NCI-H1930 (cell line): Measurements from ENCODE around the gene GALNT1.

Experiments used
- DNase-seq, 2 experiments: peaks; one replicate each; lab custom pipeline; 2025; lab: John Stamatoyannopoulos, UW

Gene GALNT1

GRCh38 chr18:35716169-35716831 is 134.8 kb downstream of the GALNT1 start:
- DNase-seq = no peak

GRCh38 chr18:35717182-35717581 is 135.6 kb downstream of the GALNT1 start:
- DNase-seq = no peak

GRCh38 chr18:35721431-35722081 is 140.0 kb downstream of the GALNT1 start:
- no peak for DNase-seq

GRCh38 chr18:35728676-35729075 is 147.1 kb downstream of the GALNT1 start:
- no peak for DNase-seq

- DNase-seq = no peak
Measured at GRCh38 chr18:35729991-35730668, 148.6 kb downstream of the GALNT1 start.

- no peak for DNase-seq
Measured at GRCh38 chr18:35730691-35731370, 149.3 kb downstream of the GALNT1 start.

- no peak for DNase-seq
Measured at GRCh38 chr18:35731701-35732100, 150.2 kb downstream of the GALNT1 start.

- no peak for DNase-seq
Measured at GRCh38 chr18:35732162-35732561, 150.6 kb downstream of the GALNT1 start.

GRCh38 chr18:35732636-35733035 is 151.1 kb downstream of the GALNT1 start:
- DNase-seq = no peak

- DNase-seq = no peak
Measured at GRCh38 chr18:35733408-35733807, 151.9 kb downstream of the GALNT1 start.

- DNase-seq = no peak
Measured at GRCh38 chr18:35736696-35737095, 155.2 kb downstream of the GALNT1 start.

- DNase-seq = no peak
Measured at GRCh38 chr18:35739778-35740177, 158.2 kb downstream of the GALNT1 start.

GRCh38 chr18:35740656-35741055 is 159.1 kb downstream of the GALNT1 start:
- no peak for DNase-seq

- DNase-seq = no peak
Measured at GRCh38 chr18:35743916-35744315, 162.4 kb downstream of the GALNT1 start.

- no peak for DNase-seq
Measured at GRCh38 chr18:35745814-35746213, 164.3 kb downstream of the GALNT1 start.

GRCh38 chr18:35746826-35747339 is 165.3 kb downstream of the GALNT1 start:
- DNase-seq = no peak

- no peak for DNase-seq
Measured at GRCh38 chr18:35747894-35748472, 166.4 kb downstream of the GALNT1 start.

GRCh38 chr18:35749701-35750100 is 168.2 kb downstream of the GALNT1 start:
- DNase-seq = no peak

- no peak for DNase-seq
Measured at GRCh38 chr18:35750929-35751328, 169.4 kb downstream of the GALNT1 start.

- DNase-seq = no peak
Measured at GRCh38 chr18:35753306-35753910, 171.9 kb downstream of the GALNT1 start.

GRCh38 chr18:35754464-35754863 is 172.9 kb downstream of the GALNT1 start:
- no peak for DNase-seq

GRCh38 chr18:35755369-35755768 is 173.8 kb downstream of the GALNT1 start:
- DNase-seq = no peak
